Activated T-helper 2 cell treated with anti-CD3 and anti-CD28 coated beads, Interferon-gamma antibody, Interleukin-2, Interleukin-4, amounts not matched to agents 10 μg/mL and 5 μg/mL and 100 μg/mL, durations not matched to agents 14 hours and 24 hours and 36 hours (primary cell): Measurements from ENCODE around the gene SPI1. TPM values are rescaled to one million over a fixed set of nuclear protein-coding genes. Genes with fewer than 3 reads are reported as not detected.

Experiments
- DNase-seq: peaks from one replicate; pipeline ENCODE4 v3.0.0; 2021; ENCODE audit warnings: low spot score
- H3K27ac Mint-ChIP-seq: one replicate; pipeline ENCODE4 v1.8.0; 2021; ENCODE audit warnings: mixed read lengths
- H3K27me3 Mint-ChIP-seq: one replicate; pipeline ENCODE4 v1.8.0; 2021; ENCODE audit warnings: low read depth, mixed read lengths
- H3K36me3 Mint-ChIP-seq: one replicate; pipeline ENCODE4 v1.8.0; 2021; ENCODE audit warnings: low read depth, mixed read lengths
- H3K4me1 Mint-ChIP-seq: one replicate; pipeline ENCODE4 v1.8.0; 2021; ENCODE audit warnings: low read depth, mixed read lengths
- H3K4me3 Mint-ChIP-seq: one replicate; pipeline ENCODE4 v1.8.0; 2021; ENCODE audit warnings: low read depth, mild to moderate bottlenecking, moderate library complexity, mixed read lengths
- H3K9me3 Mint-ChIP-seq: one replicate; pipeline ENCODE4 v1.8.0; 2021; ENCODE audit warnings: mixed read lengths
- intact Hi-C: fragments of 100-400 bp; cut with micrococcal nuclease; formaldehyde crosslinking; loops from one replicate; pipeline ENCODE4 v1.15.1; 2023
- total RNA-seq: library from RNA; stranded (reverse); gene quantifications from 2 replicates; pipeline ENCODE4 v1.2.3, GENCODE V29; 2022

The SPI1 gene
- total RNA-seq = 0.11 TPM in 1 of 2 replicates, not detected in the other

- Mint-ChIP-seq H3K4me1 (peaks cover 9% of the 10 kb centered on the region), H3K4me3 (no peak within 1 kb of the TSS), H3K27ac (no peak within 1 kb of the TSS), H3K9me3 (no peaks in the 10 kb centered on the region), H3K36me3 (no peaks in the 10 kb centered on the region), H3K27me3 (no peaks in the 10 kb centered on the region)
- intact Hi-C loops = loop anchor here (10.0 kb wide), 1 partner anchor 477 kb away; no protein-coding TSS in a partner anchor
- no peak for DNase-seq
Observed at GRCh38 chr11:47378010-47378835, at the start of gene SPI1. Gene SPI1, minus strand, starts transcription at chr11:47378547. Its CDS starts 194 bp downstream, at chr11:47378353.

GRCh38 chr11:47426062-47426956 is 48.0 kb upstream of the SPI1 start, which contains the start of gene PSMC3:
Gene PSMC3, minus strand, starts transcription at chr11:47426439. Its CDS starts 160 bp downstream, at chr11:47426279.
- DNase-seq = peak; percentile 96
- Mint-ChIP-seq H3K4me3 (peak within 1 kb of the TSS; percentile 99), H3K27ac (peak within 1 kb of the TSS; percentile 99), H3K27me3 (no peaks in the 10 kb centered on the region), H3K4me1 (peaks cover 20% of the 10 kb centered on the region), H3K9me3 (no peaks in the 10 kb centered on the region), H3K36me3 (peaks cover 50% of the 10 kb centered on the region)
- intact Hi-C loops = loop anchor here (1.0 to 10.0 kb wide), 8 partner anchors 18 to 579 kb away; partner anchors contain the start of genes CELF1, CKAP5, CSTPP1 and FNBP4

- no peaks in the 10 kb centered on the region for H3K27me3 Mint-ChIP-seq
Observed at GRCh38 chr11:47425611-47426010, 47.3 kb upstream of the SPI1 start.

GRCh38 chr11:47418454-47419259 is 40.3 kb upstream of the SPI1 start:
- no peaks in the 10 kb centered on the region for H3K27me3 Mint-ChIP-seq
- DNase-seq = no peak
- H3K4me3 Mint-ChIP-seq = no peak overlapping the region
- H3K36me3 Mint-ChIP-seq = peaks cover 66% of the 10 kb centered on the region
- H3K27ac Mint-ChIP-seq = no peak overlapping the region
- H3K4me1 Mint-ChIP-seq = peaks cover 2% of the 10 kb centered on the region
- H3K9me3 Mint-ChIP-seq = no peaks in the 10 kb centered on the region
- intact Hi-C loops = no loop called here

More at GRCh38 chr11:47425611-47426010, 47.3 kb upstream of the SPI1 start:
- intact Hi-C loops = loop anchor here (1.0 to 10.0 kb wide), 8 partner anchors 17 to 578 kb away; partner anchors contain the start of genes CELF1, CKAP5, CSTPP1 and FNBP4
- H3K27ac Mint-ChIP-seq = peak overlapping the region; percentile 99
- no peaks in the 10 kb centered on the region for H3K9me3 Mint-ChIP-seq
- peaks cover 57% of the 10 kb centered on the region for H3K36me3 Mint-ChIP-seq
- peaks cover 19% of the 10 kb centered on the region for H3K4me1 Mint-ChIP-seq
- DNase-seq = no peak
- peak overlapping the region; percentile 99 for H3K4me3 Mint-ChIP-seq

- Mint-ChIP-seq H3K9me3 (no peaks in the 10 kb centered on the region), H3K4me3 (no peak overlapping the region), H3K27ac (no peak overlapping the region), H3K36me3 (peaks cover 58% of the 10 kb centered on the region), H3K27me3 (no peaks in the 10 kb centered on the region), H3K4me1 (peaks cover 2% of the 10 kb centered on the region)
- DNase-seq = no peak
- intact Hi-C loops = no loop called here
Observed at GRCh38 chr11:47417712-47418111, 39.4 kb upstream of the SPI1 start.

- DNase-seq = no peak
- no peaks in the 10 kb centered on the region for H3K4me1 Mint-ChIP-seq
- H3K36me3 Mint-ChIP-seq = peaks cover 42% of the 10 kb centered on the region
- no peaks in the 10 kb centered on the region for H3K9me3 Mint-ChIP-seq
- no peak overlapping the region for H3K27ac Mint-ChIP-seq
- H3K4me3 Mint-ChIP-seq = no peak overlapping the region
- H3K27me3 Mint-ChIP-seq = no peaks in the 10 kb centered on the region
- intact Hi-C loops = no loop called here
Observed at GRCh38 chr11:47415949-47416472, 37.7 kb upstream of the SPI1 start.

GRCh38 chr11:47415091-47415854 is 36.9 kb upstream of the SPI1 start:
- Mint-ChIP-seq H3K27ac (no peak overlapping the region), H3K4me3 (no peak overlapping the region), H3K9me3 (no peaks in the 10 kb centered on the region), H3K27me3 (no peaks in the 10 kb centered on the region), H3K4me1 (no peaks in the 10 kb centered on the region), H3K36me3 (peaks cover 35% of the 10 kb centered on the region)
- intact Hi-C loops = no loop called here
- DNase-seq = no peak

- Mint-ChIP-seq H3K9me3 (no peaks in the 10 kb centered on the region), H3K27ac (no peak overlapping the region), H3K27me3 (no peaks in the 10 kb centered on the region), H3K4me3 (no peak overlapping the region), H3K4me1 (no peaks in the 10 kb centered on the region), H3K36me3 (peaks cover 29% of the 10 kb centered on the region)
- intact Hi-C loops = no loop called here
- DNase-seq = no peak
Observed at GRCh38 chr11:47414685-47415070, 36.3 kb upstream of the SPI1 start.

GRCh38 chr11:47413908-47414684 is 35.7 kb upstream of the SPI1 start:
- intact Hi-C loops = no loop called here
- no peak overlapping the region for H3K27ac Mint-ChIP-seq
- H3K36me3 Mint-ChIP-seq = peaks cover 24% of the 10 kb centered on the region

GRCh38 chr11:47413351-47413750 is 35.0 kb upstream of the SPI1 start:
- H3K9me3 Mint-ChIP-seq = no peaks in the 10 kb centered on the region
- peaks cover 4% of the 10 kb centered on the region for H3K4me1 Mint-ChIP-seq
- no peak overlapping the region for H3K4me3 Mint-ChIP-seq
- no peaks in the 10 kb centered on the region for H3K27me3 Mint-ChIP-seq
- peaks cover 20% of the 10 kb centered on the region for H3K36me3 Mint-ChIP-seq
- intact Hi-C loops = no loop called here
- DNase-seq = no peak
- H3K27ac Mint-ChIP-seq = no peak overlapping the region

More at GRCh38 chr11:47413908-47414684, 35.7 kb upstream of the SPI1 start:
- Mint-ChIP-seq H3K4me3 (no peak overlapping the region), H3K27me3 (no peaks in the 10 kb centered on the region), H3K4me1 (peaks cover under 1% of the 10 kb centered on the region), H3K9me3 (no peaks in the 10 kb centered on the region)
- DNase-seq = no peak
